ENCODE measurements around the gene BCL7A. TPM values are rescaled to one million over a fixed set of nuclear protein-coding genes. Genes with fewer than 3 reads are reported as not detected.

The BCL7A gene
- total RNA-seq, 1 experiment from 2014 or later = 6.3 TPM

DNA sequence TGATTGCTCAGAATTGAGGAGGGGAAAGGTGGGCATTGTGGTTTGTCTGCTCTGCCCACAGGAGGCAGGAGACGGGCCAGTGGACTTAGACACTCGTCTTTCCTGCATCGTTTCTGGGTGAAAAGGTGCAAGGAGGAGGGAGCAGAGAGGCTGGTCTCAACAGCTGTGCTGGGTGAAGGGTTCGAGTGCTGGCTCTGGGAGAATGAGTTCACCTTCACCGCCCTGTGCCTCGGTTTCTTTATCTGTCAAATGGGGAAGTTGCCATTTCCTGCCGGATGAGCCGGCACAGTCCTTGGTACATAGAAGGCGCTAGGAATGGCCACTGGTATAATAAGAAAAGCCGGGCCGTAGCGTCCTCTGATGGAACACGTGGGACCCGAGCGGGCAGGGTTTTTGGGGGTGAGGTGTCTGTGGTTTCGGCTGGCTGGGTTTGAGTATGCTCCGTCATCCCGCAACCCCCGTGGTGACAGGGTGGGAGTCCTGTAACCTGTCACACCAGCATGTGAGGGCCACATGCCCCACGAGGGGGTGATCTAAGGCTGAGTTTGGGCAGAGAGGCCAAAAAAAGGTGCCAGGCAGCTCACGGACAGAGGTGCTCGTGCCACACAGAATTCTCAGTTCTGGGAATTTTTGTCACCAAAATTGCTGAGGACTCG, 7.3 kb downstream of the BCL7A start:
- no peak overlapping the region for H3K4me2 ChIP-seq
- ChIA-PET CTCF (no interaction called here), POLR2A (ENCODE audit: unreplicated experiment) (no interaction called here)
- no peak overlapping the region for H3K27ac ChIP-seq
- H3K27me3 ChIP-seq (ENCODE audit: insufficient read depth, low read depth) = no peaks in the 10 kb centered on the region
- no peak overlapping the region for H3K4me3 ChIP-seq
- no peaks in the 10 kb centered on the region for H3K36me3 ChIP-seq (ENCODE audit: low read depth)
- 0 out of 2 replicates have a peak, but pooled peaks cover 6% of the 10 kb centered on the region for H3K79me2 ChIP-seq (ENCODE audit: low read depth)
- no peaks in the 10 kb centered on the region for H3K9me2 ChIP-seq (ENCODE audit: insufficient read depth)
- TF ChIP-seq EZH2 (IDR thresholded peaks at IDR 0.05; ENCODE audit: low read depth) = no peak
- no peaks in the 10 kb centered on the region for H4K20me1 ChIP-seq (ENCODE audit: insufficient read depth)
- no peaks in the 10 kb centered on the region for H3K9me3 ChIP-seq (ENCODE audit: insufficient read depth, low read depth)
- no peak overlapping the region for H2AFZ ChIP-seq
- H3K4me1 ChIP-seq (replicated peaks; ENCODE audit: insufficient read depth) = no peaks in the 10 kb centered on the region
- no peak for DNase-seq
- H3F3A ChIP-seq (ENCODE audit: insufficient read depth, low read depth) = no peaks in the 10 kb centered on the region
- no TSS peak for BruUV-seq (replicated peaks)
- intact Hi-C loops (cut with micrococcal nuclease; ENCODE audit: unreplicated experiment) = no loop called here

DNA sequence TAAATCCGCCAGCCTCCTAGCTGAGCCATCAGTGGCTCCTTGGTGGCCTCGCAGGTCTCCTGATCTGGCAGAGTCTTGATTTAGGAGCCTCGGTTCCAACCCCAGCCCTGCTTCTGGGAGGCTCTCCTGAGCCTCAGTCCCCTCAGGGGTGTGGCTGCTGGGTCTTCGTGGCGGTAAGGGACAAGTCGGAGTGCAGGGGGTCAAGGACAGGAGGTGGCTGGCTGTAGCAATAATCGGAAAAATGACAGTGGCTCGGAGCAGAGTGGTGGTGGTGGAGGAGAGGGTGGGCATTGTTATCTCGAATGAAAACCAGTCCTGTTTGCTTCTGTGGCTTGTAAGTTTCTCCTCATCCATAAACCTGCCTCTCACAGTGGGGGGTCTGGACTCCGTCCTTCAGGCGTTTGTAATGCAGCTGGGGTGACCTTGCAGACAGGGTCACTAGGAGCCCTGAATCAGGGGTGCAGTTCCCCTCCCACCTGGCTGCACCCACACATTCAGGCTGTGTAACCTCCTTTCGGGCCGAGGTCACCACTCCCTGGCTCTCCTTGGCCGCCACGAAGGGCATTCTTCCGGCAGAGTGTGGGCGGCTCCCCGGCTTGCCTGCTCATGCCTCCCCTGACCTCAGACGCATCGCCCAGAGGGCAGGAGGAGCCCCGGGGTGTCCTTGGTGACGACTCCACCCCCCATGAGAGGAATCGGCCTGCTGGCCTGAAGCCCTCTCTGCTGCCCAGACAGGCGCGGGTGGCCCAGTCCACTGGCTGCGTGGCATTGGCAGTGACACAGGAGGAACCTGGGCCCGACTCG, 8.1 kb downstream of the BCL7A start:
- H2AFZ ChIP-seq = no peak overlapping the region
- POLR2A ChIA-PET (ENCODE audit: unreplicated experiment) = no interaction called here
- H3K36me3 ChIP-seq (ENCODE audit: low read depth) = no peaks in the 10 kb centered on the region
- peak in 1 of 2 experiments; percentile 73 for DNase-seq
- intact Hi-C loops (cut with micrococcal nuclease; ENCODE audit: unreplicated experiment) = loop anchor here (10.0 kb wide), 1 partner anchor 105 kb away; no protein-coding TSS in a partner anchor
- TF ChIP-seq EZH2 (IDR thresholded peaks at IDR 0.05; ENCODE audit: low read depth) = no peak
- TF ChIP-seq, protein P1, sequence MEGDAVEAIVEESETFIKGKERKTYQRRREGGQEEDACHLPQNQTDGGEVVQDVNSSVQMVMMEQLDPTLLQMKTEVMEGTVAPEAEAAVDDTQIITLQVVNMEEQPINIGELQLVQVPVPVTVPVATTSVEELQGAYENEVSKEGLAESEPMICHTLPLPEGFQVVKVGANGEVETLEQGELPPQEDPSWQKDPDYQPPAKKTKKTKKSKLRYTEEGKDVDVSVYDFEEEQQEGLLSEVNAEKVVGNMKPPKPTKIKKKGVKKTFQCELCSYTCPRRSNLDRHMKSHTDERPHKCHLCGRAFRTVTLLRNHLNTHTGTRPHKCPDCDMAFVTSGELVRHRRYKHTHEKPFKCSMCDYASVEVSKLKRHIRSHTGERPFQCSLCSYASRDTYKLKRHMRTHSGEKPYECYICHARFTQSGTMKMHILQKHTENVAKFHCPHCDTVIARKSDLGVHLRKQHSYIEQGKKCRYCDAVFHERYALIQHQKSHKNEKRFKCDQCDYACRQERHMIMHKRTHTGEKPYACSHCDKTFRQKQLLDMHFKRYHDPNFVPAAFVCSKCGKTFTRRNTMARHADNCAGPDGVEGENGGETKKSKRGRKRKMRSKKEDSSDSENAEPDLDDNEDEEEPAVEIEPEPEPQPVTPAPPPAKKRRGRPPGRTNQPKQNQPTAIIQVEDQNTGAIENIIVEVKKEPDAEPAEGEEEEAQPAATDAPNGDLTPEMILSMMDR (conservative IDR thresholded peaks at IDR 0.05) = no peak
- H3F3A ChIP-seq (ENCODE audit: insufficient read depth, low read depth) = peaks cover 3% of the 10 kb centered on the region; the same call in 1 of the 2 replicates
- no peak overlapping the region for H3K4me3 ChIP-seq
- H3K4me1 ChIP-seq (replicated peaks; ENCODE audit: insufficient read depth) = peaks cover 6% of the 10 kb centered on the region
- no peaks in the 10 kb centered on the region for H3K27me3 ChIP-seq (ENCODE audit: insufficient read depth, low read depth)
- H3K27ac ChIP-seq = no peak overlapping the region
- no peaks in the 10 kb centered on the region for H3K9me2 ChIP-seq (ENCODE audit: insufficient read depth)
- no peak overlapping the region for H3K4me2 ChIP-seq
- no peaks in the 10 kb centered on the region for H4K20me1 ChIP-seq (ENCODE audit: insufficient read depth)
- H3K79me2 ChIP-seq (ENCODE audit: low read depth) = 0 out of 2 replicates have a peak, but pooled peaks cover 6% of the 10 kb centered on the region
- CTCF ChIA-PET = no interaction called here
- H3K9me3 ChIP-seq (ENCODE audit: insufficient read depth, low read depth) = no peaks in the 10 kb centered on the region
- no TSS peak for BruUV-seq (replicated peaks)

DNA sequence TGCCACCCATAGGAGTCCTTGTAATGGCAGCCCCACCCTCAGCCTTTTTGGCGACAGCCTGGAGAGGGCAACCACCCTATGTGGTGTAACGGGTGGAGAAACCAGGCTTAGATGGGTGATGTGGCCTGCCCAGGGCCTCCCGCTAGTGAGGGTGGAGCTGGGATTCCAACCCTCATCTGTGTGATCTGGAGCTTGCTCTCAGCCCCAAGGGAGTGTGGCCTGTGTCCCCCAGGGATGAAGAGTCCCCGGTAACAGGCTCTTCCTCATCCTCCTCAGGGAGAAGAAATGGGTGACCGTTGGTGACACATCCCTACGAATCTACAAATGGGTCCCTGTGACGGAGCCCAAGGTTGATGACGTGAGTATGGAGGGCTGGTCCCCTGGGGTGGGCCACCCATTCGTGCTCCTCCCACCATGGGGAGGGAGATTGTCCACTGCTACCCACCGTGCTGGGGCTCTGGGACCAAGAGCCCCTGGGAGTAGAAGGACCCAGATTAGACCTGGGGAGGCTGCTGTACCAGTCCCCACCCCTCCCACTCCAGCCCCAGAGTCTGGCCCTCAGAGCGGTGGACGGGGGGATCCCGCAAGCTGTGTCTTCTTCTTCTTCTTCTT, 8.8 kb downstream of the BCL7A start:
- Histone ChIP-seq H3K36me3 (ENCODE audit: low read depth) (no peaks in the 10 kb centered on the region), H3K9me2 (ENCODE audit: insufficient read depth) (no peaks in the 10 kb centered on the region), H3K9me3 (ENCODE audit: insufficient read depth, low read depth) (no peaks in the 10 kb centered on the region), H3F3A (ENCODE audit: insufficient read depth, low read depth) (peaks cover 10% of the 10 kb centered on the region; the same call in 1 of the 2 replicates), H3K4me3 (no peak overlapping the region), H2AFZ (no peak overlapping the region), H3K27me3 (ENCODE audit: insufficient read depth, low read depth) (no peaks in the 10 kb centered on the region), H3K4me2 (no peak overlapping the region), H3K79me2 (ENCODE audit: low read depth) (0 out of 2 replicates have a peak, but pooled peaks cover 6% of the 10 kb centered on the region), H3K4me1 (replicated peaks; ENCODE audit: insufficient read depth) (peaks cover 13% of the 10 kb centered on the region), H3K27ac (no peak overlapping the region), H4K20me1 (ENCODE audit: insufficient read depth) (no peaks in the 10 kb centered on the region)
- ChIA-PET CTCF (no interaction called here), POLR2A (ENCODE audit: unreplicated experiment) (no interaction called here)
- no peak for DNase-seq
- intact Hi-C loops (cut with micrococcal nuclease; ENCODE audit: unreplicated experiment) = loop anchor here (10.0 kb wide), 1 partner anchor 106 kb away; no protein-coding TSS in a partner anchor
- no peak for TF ChIP-seq EZH2 (IDR thresholded peaks at IDR 0.05; ENCODE audit: low read depth)
- TF ChIP-seq, protein P1 (conservative IDR thresholded peaks at IDR 0.05) = no peak
- no TSS peak for BruUV-seq (replicated peaks)

Data from PC-9 (cell line).